HepG2 (cell line): ENCODE data around the gene SEPHS2. TPM values are rescaled to one million over a fixed set of nuclear protein-coding genes. Genes with fewer than 3 reads are reported as not detected.

Experiments
- ADNP ChIP-seq: sonication (generic); formaldehyde crosslinking; IDR thresholded peaks from 2 replicates; pipeline ENCODE4 v1.4.0; 2020; ENCODE audit warnings: missing genetic modification reagents
- AHR ChIP-seq: IDR thresholded peaks from 2 replicates; pipeline ENCODE4 v1.6.1; 2018; ENCODE audit warnings: missing genetic modification reagents, missing compliant biosample characterization
- ATF5 ChIP-seq: sonication (generic); formaldehyde crosslinking; IDR thresholded peaks from 2 replicates; pipeline ENCODE4 v1.4.0; 2020; ENCODE audit warnings: mild to moderate bottlenecking, low read depth, missing genetic modification reagents
- ATF7-NPFF ChIP-seq: sonication (generic); formaldehyde crosslinking; IDR thresholded peaks from 2 replicates; pipeline ENCODE4 v1.8.1; 2023; ENCODE audit warnings: mild to moderate bottlenecking, low read depth, missing genetic modification reagents, moderate library complexity
- BATF2 ChIP-seq: sonication (generic); formaldehyde crosslinking; IDR thresholded peaks from 2 replicates; pipeline ENCODE4 v1.8.0; 2022; ENCODE audit warnings: mild to moderate bottlenecking, missing genetic modification reagents, moderate library complexity
- BORCS8-MEF2B ChIP-seq: sonication (generic); formaldehyde crosslinking; IDR thresholded peaks from 2 replicates; pipeline ENCODE4 v1.8.0; 2022; ENCODE audit warnings: mild to moderate bottlenecking, missing genetic modification reagents
- CREB1 ChIP-seq, 2 experiments: fragments of 450-650 bp in 1 of 2; IDR thresholded peaks; 2 replicates each; pipeline ENCODE4 v1.6.1; 2016 to 2017; ENCODE audit warnings: control low read depth in 1 of 2, mild to moderate bottlenecking in 1 of 2, missing compliant biosample characterization in 1 of 2, missing genetic modification characterization in 1 of 2
- GABPA ChIP-seq, 2 experiments: IDR thresholded peaks; 2 replicates each; pipeline ENCODE4 v1.6.1; 2011 to 2016; ENCODE audit warnings: low read depth in 2 of 2, low read length in 1 of 2, missing biosample characterization in 1 of 2, missing genetic modification characterization in 1 of 2
- IKZF1 ChIP-seq: fragments of 450-650 bp; IDR thresholded peaks from 2 replicates; pipeline ENCODE4 v1.7.1; 2016
- KMT2A ChIP-seq: sonication (generic); formaldehyde crosslinking; IDR thresholded peaks from 2 replicates; pipeline ENCODE4 v1.4.0; 2020; ENCODE audit warnings: missing genetic modification reagents
- MAFG ChIP-seq: sonication (generic); formaldehyde crosslinking; IDR thresholded peaks from 2 replicates; pipeline ENCODE4 v1.5.1; 2020; ENCODE audit warnings: mild to moderate bottlenecking, missing genetic modification reagents
- NR3C1 ChIP-seq: sonication (generic); formaldehyde crosslinking; IDR thresholded peaks from 2 replicates; pipeline ENCODE4 v1.4.0; 2020; ENCODE audit warnings: missing genetic modification reagents
- RBFOX2 ChIP-seq: fragments of 200-400 bp; formaldehyde crosslinking; IDR thresholded peaks from 2 replicates; pipeline ENCODE4 v1.6.1; 2017; ENCODE audit warnings: low read depth, mild to moderate bottlenecking, low read length
- RNF219 ChIP-seq: sonication (generic); formaldehyde crosslinking; IDR thresholded peaks from 2 replicates; pipeline ENCODE4 v1.5.0; 2020; ENCODE audit warnings: mild to moderate bottlenecking, missing genetic modification reagents
- SETDB1 ChIP-seq: sonication (generic); formaldehyde crosslinking; IDR thresholded peaks from 2 replicates; pipeline ENCODE4 v1.5.1; 2020; ENCODE audit warnings: missing genetic modification reagents, mild to moderate bottlenecking, borderline replicate concordance
- SMC3 ChIP-seq: IDR thresholded peaks from 2 replicates; pipeline ENCODE4 v1.6.1; 2011; ENCODE audit warnings: low read length, improper control_type of control experiment
- SP5 ChIP-seq: IDR thresholded peaks from 2 replicates; pipeline ENCODE4 v1.6.1; 2016; ENCODE audit warnings: low read depth, borderline replicate concordance
- THAP8 ChIP-seq: sonication (generic); formaldehyde crosslinking; IDR thresholded peaks from 2 replicates; pipeline ENCODE4 v1.5.1; 2020; ENCODE audit warnings: missing genetic modification reagents, mild to moderate bottlenecking, borderline replicate concordance
- XBP1 ChIP-seq: sonication (generic); formaldehyde crosslinking; IDR thresholded peaks from 2 replicates; pipeline ENCODE4 v1.5.0; 2020; ENCODE audit warnings: missing genetic modification reagents
- XRCC5 ChIP-seq: fragments of 200-400 bp; formaldehyde crosslinking; optimal IDR thresholded peaks from 2 replicates; pipeline ENCODE3; 2017; ENCODE audit warnings: mild to moderate bottlenecking, low read length
- ZEB1 ChIP-seq: IDR thresholded peaks from 2 replicates; pipeline ENCODE4 v1.6.1; 2012; ENCODE audit warnings: mild to moderate bottlenecking, low read depth, inconsistent platforms; ENCODE audit not compliant: insufficient replicate concordance
- ZNF225 ChIP-seq: sonication (generic); formaldehyde crosslinking; IDR thresholded peaks from 2 replicates; pipeline ENCODE4 v1.4.0; 2020; ENCODE audit warnings: mild to moderate bottlenecking, missing genetic modification reagents
- ZNF430 ChIP-seq: sonication (generic); formaldehyde crosslinking; IDR thresholded peaks from 2 replicates; pipeline ENCODE4 v1.9.0; 2021; ENCODE audit warnings: mild to moderate bottlenecking, missing genetic modification reagents
- ZNF572 ChIP-seq: sonication (generic); formaldehyde crosslinking; IDR thresholded peaks from 2 replicates; pipeline ENCODE4 v1.5.1; 2020; ENCODE audit warnings: mild to moderate bottlenecking, missing genetic modification reagents
- ZNF607 ChIP-seq: sonication (generic); formaldehyde crosslinking; IDR thresholded peaks from 2 replicates; pipeline ENCODE4 v1.5.1; 2020; ENCODE audit warnings: missing genetic modification reagents, mild to moderate bottlenecking, borderline replicate concordance
- ZNF891 ChIP-seq: sonication (generic); formaldehyde crosslinking; IDR thresholded peaks from 2 replicates; pipeline ENCODE4 v1.5.0; 2020; ENCODE audit warnings: mild to moderate bottlenecking, missing genetic modification reagents
- polyA plus RNA-seq, 8 experiments: library from polyadenylated mRNA; depleted of rRNA in 3 of 8; stranded (reverse) in 7 of 8; unstranded in 1 of 8; fragments of >200 nt; fragmentation: Illumina TruSeq in 4 of 8; extraction: Trizol in 4 of 8; gene quantifications; 2 replicates each; pipeline versions ENCODE4 v1.2.1 to v1.2.3, GENCODE V29; 2011 to 2016; ENCODE audit warnings: low read depth in 4 of 8, missing spikeins in 1 of 8, mixed read lengths in 1 of 8; ENCODE audit not compliant: insufficient read depth in 1 of 8
- total RNA-seq, 5 experiments: library from RNA; depleted of rRNA; stranded (reverse); fragments of >200 nt; fragmentation: Illumina TruSeq; extraction: Trizol; gene quantifications; 2 replicates each; pipeline ENCODE4 v1.2.3, GENCODE V29; 2016; ENCODE audit warnings: low read depth in 1 of 5

Gene SEPHS2
- total and polyA plus RNA-seq, 2 of the 13 experiments (the other 11 are each of a cell fraction or from before 2014, with no cell fraction given), result 20.7 to 127 TPM

- TF ChIP-seq BORCS8-MEF2B (CRISPR knock-in tag) (peak; percentile 84), SP5 (peak; percentile 4; the same call in 1 of the 2 replicates), AHR (CRISPR knock-in tag) (0 out of 2 replicates have a peak, but pooled peaks have one; percentile 64), ATF7-NPFF (CRISPR knock-in tag) (peak; percentile 92), ZNF572 (no peak), ZNF225 (peak; percentile 95), NR3C1 (CRISPR knock-in tag) (no peak), RNF219 (CRISPR knock-in tag) (0 out of 2 replicates have a peak, but pooled peaks have one; percentile 52), XBP1 (CRISPR knock-in tag) (no peak), BATF2 (CRISPR knock-in tag) (no peak), ATF5 (CRISPR knock-in tag) (no peak; the same call in 1 of the 2 replicates), ZNF891 (CRISPR knock-in tag) (peak; percentile 92; the same call in 1 of the 2 replicates), RBFOX2 (no peak), ZNF607 (CRISPR knock-in tag) (peak; percentile 7; the same call in 1 of the 2 replicates), ZNF430 (peak; percentile 54; the same call in 1 of the 2 replicates), KMT2A (no peak; the same call in 1 of the 2 replicates), IKZF1 (no peak), THAP8 (peak; percentile 6; the same call in 1 of the 2 replicates), MAFG (CRISPR knock-in tag) (no peak), CREB1 (IDR thresholded peaks at IDR 0.05) (no peak), CREB1 (CRISPR knock-in tag; IDR thresholded peaks at IDR 0.05) (0 out of 2 replicates have a peak, but pooled peaks have one; percentile 6), GABPA (IDR thresholded peaks at IDR 0.05; ENCODE audit: low read depth, low read length) (no peak; the same call in 1 of the 2 replicates), GABPA (CRISPR knock-in tag; IDR thresholded peaks at IDR 0.05; ENCODE audit: low read depth) (no peak), ZEB1 (no peak), SETDB1 (no peak), XRCC5 (no peak), SMC3 (no peak), ADNP (CRISPR knock-in tag) (no peak)
Observed at GRCh38 chr16:30430428-30430970, 15.2 kb downstream of the SEPHS2 start (continued).
